Medulla oblongata (tissue), 1 donor: ENCODE data around the gene RGS9BP.
"Not testable (repeated sequence)": the region's sequence is repeated elsewhere in the genome, so short reads cannot be mapped to it uniquely, and the experiment has no call there.

Experiments
- DNase-seq: peaks from one replicate; pipeline ENCODE4 v3.0.0-alpha.2; 2015; ENCODE audit errors: extremely low spot score

RGS9BP gene

GRCh38 chr19:32694851-32695250 lies 19.2 kb downstream of the RGS9BP start:
- not testable (repeated sequence) for DNase-seq

GRCh38 chr19:32695506-32695905 lies 19.9 kb downstream of the RGS9BP start:
- not testable (repeated sequence) for DNase-seq

- not testable (repeated sequence) for DNase-seq
Measured at GRCh38 chr19:32696771-32697170, 21.1 kb downstream of the RGS9BP start.

GRCh38 chr19:32700129-32700528 lies 24.5 kb downstream of the RGS9BP start:
- not testable (repeated sequence) for DNase-seq

GRCh38 chr19:32702010-32702409 lies 26.4 kb downstream of the RGS9BP start:
- DNase-seq: no peak

- not testable (repeated sequence) for DNase-seq
Measured at GRCh38 chr19:32704006-32704405, 28.4 kb downstream of the RGS9BP start.

GRCh38 chr19:32708457-32708856 lies 32.8 kb downstream of the RGS9BP start:
- no peak for DNase-seq

GRCh38 chr19:32709032-32709431 lies 33.4 kb downstream of the RGS9BP start:
- DNase-seq: no peak

- no peak for DNase-seq
Measured at GRCh38 chr19:32711747-32712146, 36.1 kb downstream of the RGS9BP start.

GRCh38 chr19:32716203-32716602 lies 40.6 kb downstream of the RGS9BP start:
- not testable (repeated sequence) for DNase-seq

- DNase-seq: no peak
Measured at GRCh38 chr19:32717496-32717895, 41.8 kb downstream of the RGS9BP start.

- DNase-seq: no peak
Measured at GRCh38 chr19:32718286-32718685, 42.6 kb downstream of the RGS9BP start.

- DNase-seq: no peak
Measured at GRCh38 chr19:32719611-32720059, 44.0 kb downstream of the RGS9BP start, which contains the start of gene TDRD12. Gene TDRD12 (plus strand): TSS chr19:32719767. CDS start chr19:32720073, 306 bp downstream.

- no peak for DNase-seq
Measured at GRCh38 chr19:32720216-32720935, 44.7 kb downstream of the RGS9BP start.

GRCh38 chr19:32720936-32721250 lies 45.2 kb downstream of the RGS9BP start:
- DNase-seq: no peak
